ENCODE results near the gene TNNI3. TPM values are rescaled to one million over a fixed set of nuclear protein-coding genes. Genes with fewer than 3 reads are reported as not detected.

TNNI3 gene
- total and polyA plus RNA-seq, 9 of the 15 experiments (the other 6 are each of a cell fraction or from before 2014, with no cell fraction given) = 4.7 to 158 (median 42.0) TPM

DNA sequence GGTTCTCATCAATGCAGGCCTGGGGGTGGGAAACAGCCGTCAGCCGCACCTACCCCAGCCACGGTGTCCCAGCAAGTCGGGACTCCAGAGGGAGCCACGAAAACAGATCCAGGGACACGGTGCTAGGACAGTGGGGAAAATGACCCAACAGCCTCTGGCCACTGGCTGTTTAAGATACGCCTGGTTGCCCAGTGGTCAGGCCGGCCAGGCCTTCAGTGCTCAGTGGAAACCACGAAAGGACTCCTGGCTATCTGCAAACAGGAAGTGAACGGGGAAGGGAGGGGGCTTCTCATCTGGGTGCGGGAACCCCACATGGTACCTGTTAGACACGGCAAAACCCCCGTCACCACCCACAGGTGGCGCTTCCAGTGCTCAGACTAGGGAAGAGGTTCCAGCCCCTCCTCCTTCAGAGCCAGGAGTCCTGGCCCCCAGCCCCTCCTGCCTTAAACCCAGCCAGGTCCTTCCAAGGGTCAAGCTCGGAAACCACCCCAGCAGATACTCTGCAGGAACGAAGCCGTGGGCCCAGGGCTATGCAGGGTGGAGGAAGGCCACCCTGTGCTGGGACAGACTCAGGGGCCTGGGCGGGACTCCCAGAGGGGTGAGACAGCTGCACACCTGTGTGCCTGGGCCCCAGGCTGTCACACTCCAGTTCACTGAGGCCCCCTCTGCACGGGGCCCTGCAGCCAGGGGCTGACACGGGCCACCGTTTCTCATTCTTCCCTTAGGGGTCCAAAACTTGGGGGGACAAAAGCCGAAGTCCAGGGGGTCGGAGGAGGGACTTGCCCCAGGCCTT, 44.6 kb downstream of the TNNI3 start:
- WGBS (ENCODE audit: insufficient coverage, low coverage, missing lambda C conversion rate) = 62% methylated on average over 21 of the region's 23 CpGs
- TF ChIP-seq ZNF449 (CRISPR knock-in tag; IDR thresholded peaks at IDR 0.05) = no peak
- TF ChIP-seq MAZ (CRISPR knock-in tag; conservative IDR thresholded peaks at IDR 0.05 in 1 of 2, IDR thresholded peaks at IDR 0.05 in 1 of 2) = peak in 1 of 2 experiments; percentile 20; a peak in 1 of 4 replicates
- TF ChIP-seq, protein P1, sequence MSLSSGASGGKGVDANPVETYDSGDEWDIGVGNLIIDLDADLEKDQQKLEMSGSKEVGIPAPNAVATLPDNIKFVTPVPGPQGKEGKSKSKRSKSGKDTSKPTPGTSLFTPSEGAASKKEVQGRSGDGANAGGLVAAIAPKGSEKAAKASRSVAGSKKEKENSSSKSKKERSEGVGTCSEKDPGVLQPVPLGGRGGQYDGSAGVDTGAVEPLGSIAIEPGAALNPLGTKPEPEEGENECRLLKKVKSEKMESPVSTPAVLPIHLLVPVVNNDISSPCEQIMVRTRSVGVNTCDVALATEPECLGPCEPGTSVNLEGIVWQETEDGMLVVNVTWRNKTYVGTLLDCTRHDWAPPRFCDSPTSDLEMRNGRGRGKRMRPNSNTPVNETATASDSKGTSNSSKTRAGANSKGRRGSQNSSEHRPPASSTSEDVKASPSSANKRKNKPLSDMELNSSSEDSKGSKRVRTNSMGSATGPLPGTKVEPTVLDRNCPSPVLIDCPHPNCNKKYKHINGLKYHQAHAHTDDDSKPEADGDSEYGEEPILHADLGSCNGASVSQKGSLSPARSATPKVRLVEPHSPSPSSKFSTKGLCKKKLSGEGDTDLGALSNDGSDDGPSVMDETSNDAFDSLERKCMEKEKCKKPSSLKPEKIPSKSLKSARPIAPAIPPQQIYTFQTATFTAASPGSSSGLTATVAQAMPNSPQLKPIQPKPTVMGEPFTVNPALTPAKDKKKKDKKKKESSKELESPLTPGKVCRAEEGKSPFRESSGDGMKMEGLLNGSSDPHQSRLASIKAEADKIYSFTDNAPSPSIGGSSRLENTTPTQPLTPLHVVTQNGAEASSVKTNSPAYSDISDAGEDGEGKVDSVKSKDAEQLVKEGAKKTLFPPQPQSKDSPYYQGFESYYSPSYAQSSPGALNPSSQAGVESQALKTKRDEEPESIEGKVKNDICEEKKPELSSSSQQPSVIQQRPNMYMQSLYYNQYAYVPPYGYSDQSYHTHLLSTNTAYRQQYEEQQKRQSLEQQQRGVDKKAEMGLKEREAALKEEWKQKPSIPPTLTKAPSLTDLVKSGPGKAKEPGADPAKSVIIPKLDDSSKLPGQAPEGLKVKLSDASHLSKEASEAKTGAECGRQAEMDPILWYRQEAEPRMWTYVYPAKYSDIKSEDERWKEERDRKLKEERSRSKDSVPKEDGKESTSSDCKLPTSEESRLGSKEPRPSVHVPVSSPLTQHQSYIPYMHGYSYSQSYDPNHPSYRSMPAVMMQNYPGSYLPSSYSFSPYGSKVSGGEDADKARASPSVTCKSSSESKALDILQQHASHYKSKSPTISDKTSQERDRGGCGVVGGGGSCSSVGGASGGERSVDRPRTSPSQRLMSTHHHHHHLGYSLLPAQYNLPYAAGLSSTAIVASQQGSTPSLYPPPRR (CRISPR knock-in tag; IDR thresholded peaks at IDR 0.05; ENCODE audit: borderline replicate concordance) = no peak
- TF ChIP-seq, protein P2, sequence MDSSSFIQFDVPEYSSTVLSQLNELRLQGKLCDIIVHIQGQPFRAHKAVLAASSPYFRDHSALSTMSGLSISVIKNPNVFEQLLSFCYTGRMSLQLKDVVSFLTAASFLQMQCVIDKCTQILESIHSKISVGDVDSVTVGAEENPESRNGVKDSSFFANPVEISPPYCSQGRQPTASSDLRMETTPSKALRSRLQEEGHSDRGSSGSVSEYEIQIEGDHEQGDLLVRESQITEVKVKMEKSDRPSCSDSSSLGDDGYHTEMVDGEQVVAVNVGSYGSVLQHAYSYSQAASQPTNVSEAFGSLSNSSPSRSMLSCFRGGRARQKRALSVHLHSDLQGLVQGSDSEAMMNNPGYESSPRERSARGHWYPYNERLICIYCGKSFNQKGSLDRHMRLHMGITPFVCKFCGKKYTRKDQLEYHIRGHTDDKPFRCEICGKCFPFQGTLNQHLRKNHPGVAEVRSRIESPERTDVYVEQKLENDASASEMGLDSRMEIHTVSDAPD (CRISPR knock-in tag; IDR thresholded peaks at IDR 0.05) = no peak
- TF ChIP-seq HDGF (IDR thresholded peaks at IDR 0.05) = no peak
- no peak for TF ChIP-seq ZNF778 (CRISPR knock-in tag; IDR thresholded peaks at IDR 0.05)
- peak in 2 of 3 experiments; percentile 21 to 31; a peak in 3 of 6 replicates for TF ChIP-seq CTCF (IDR thresholded peaks at IDR 0.05 in 2 of 3, conservative IDR thresholded peaks at IDR 0.05 in 1 of 3; ENCODE audit: insufficient read depth in 2 of 3, low read depth in 1 of 3, low read length in 3 of 3)

More for the DNA sequence above, 44.6 kb downstream of the TNNI3 start:
- no peak overlapping the region for H2AFZ ChIP-seq (ENCODE audit: low read depth, low read length)
- no TSS peak for BruUV-seq (replicated peaks)
- peaks cover 33% of the 10 kb centered on the region for H4K20me1 ChIP-seq (replicated peaks; ENCODE audit: control insufficient read depth, insufficient read depth, low read length)
- ChIA-PET POLR2A (interaction anchor here (0.6 to 0.7 kb wide), 2 partner anchors 78 to 89 kb away, joined by 3 to 4 read pairs; no protein-coding TSS in a partner anchor), CTCF (ENCODE audit: low intra/inter-chr PET ratio) (no interaction called here)
- H3K4me2 ChIP-seq (ENCODE audit: insufficient read depth, low read length) = no peak overlapping the region; the same call in 1 of the 2 replicates
- peaks cover 32 to 62% of the 10 kb centered on the region in 2 experiments for H3K4me1 ChIP-seq (replicated peaks in 1 of 2; ENCODE audit: control insufficient read depth in 2 of 2, insufficient read depth in 2 of 2, low read length in 2 of 2)
- peak overlapping the region; percentile 29; the same call in 2 of the 3 replicates for H3K27ac ChIP-seq (ENCODE audit: extremely low read depth, low read depth, low read length)
- peaks cover 59% of the 10 kb centered on the region; the same call in 2 of the 3 replicates for H3K36me3 ChIP-seq (ENCODE audit: control insufficient read depth, insufficient read depth, low read length)
- H3K9me1 ChIP-seq (ENCODE audit: control insufficient read depth, insufficient read depth, low read length) = peaks cover 4% of the 10 kb centered on the region
- H3K27me3 ChIP-seq (ENCODE audit: control insufficient read depth in 2 of 2, insufficient read depth in 2 of 2, low read length in 2 of 2) = no peaks in the 10 kb centered on the region
- peaks cover 67% of the 10 kb centered on the region for H3K79me2 ChIP-seq (ENCODE audit: control insufficient read depth, insufficient read depth, low read length)
- no peaks in the 10 kb centered on the region for H3K9me3 ChIP-seq (replicated peaks; ENCODE audit: control insufficient read depth, insufficient read depth, low read depth, low read length)
- H3K4me3 ChIP-seq = no peak overlapping the region
- H3K9ac ChIP-seq (ENCODE audit: insufficient read depth in 1 of 2, low read depth in 2 of 2, low read length in 2 of 2) = peak overlapping the region in 1 of 2 experiments; percentile 81; a peak in 2 of 4 replicates
- in situ Hi-C loops (cut with MboI) = no loop called here
- DNase-seq (ENCODE audit: extremely low read depth in 1 of 4, low spot score in 3 of 4) (peak in 3 of 4 experiments; percentile 37 to 63 (median 54)), FAIRE-seq (no peak), ATAC-seq (0 out of 3 replicates have a peak, but pooled peaks have one; percentile 2)
- intact Hi-C loops (cut with micrococcal nuclease) = no loop called here
